SJCRH30 (cell line): ENCODE measurements around the gene LAMA5. TPM values are rescaled to one million over a fixed set of nuclear protein-coding genes. Genes with fewer than 3 reads are reported as not detected.

Source experiments
- DNase-seq, 2 experiments: peaks; one replicate each; pipeline ENCODE4 v3.0.0-alpha.2; 2015 to 2020
- H3K27ac ChIP-seq: fragments of 250-450 bp; sonication (Bioruptor Pico); 2 replicates; pipeline ENCODE4 v1.5.1; 2020; ENCODE audit warnings: mild to moderate bottlenecking, moderate library complexity
- H3K27me3 ChIP-seq: fragments of 250-450 bp; sonication (Bioruptor Pico); 2 replicates; pipeline ENCODE4 v1.5.1; 2020; ENCODE audit warnings: mild to moderate bottlenecking, moderate library complexity
- H3K36me3 ChIP-seq: fragments of 250-450 bp; sonication (Bioruptor Pico); 2 replicates; pipeline ENCODE4 v1.5.1; 2020; ENCODE audit warnings: mild to moderate bottlenecking, moderate library complexity
- H3K4me1 ChIP-seq: fragments of 250-450 bp; sonication (Bioruptor Pico); 2 replicates; pipeline ENCODE4 v1.5.1; 2020; ENCODE audit warnings: mild to moderate bottlenecking, moderate library complexity
- H3K4me3 ChIP-seq: fragments of 250-450 bp; sonication (Bioruptor Pico); 2 replicates; pipeline ENCODE4 v1.5.1; 2020; ENCODE audit warnings: mild to moderate bottlenecking, moderate library complexity
- H3K9me3 ChIP-seq: fragments of 250-450 bp; sonication (Bioruptor Pico); replicated peaks from 2 replicates; pipeline ENCODE4 v1.5.1; 2020; ENCODE audit warnings: mild to moderate bottlenecking, moderate library complexity
- total RNA-seq: library from RNA; depleted of rRNA; stranded (reverse); fragments of >200 nt; shearing (Covaris generic); gene quantifications from 2 replicates; pipeline ENCODE4 v1.2.3, GENCODE V29; 2014

Gene LAMA5
- total RNA-seq, 1 experiment from 2014 or later = 43.8 TPM

GRCh38 chr20:62305765-62306413 is 61.2 kb downstream of the LAMA5 start:
- Histone ChIP-seq H3K9me3 (no peaks in the 10 kb centered on the region), H3K27ac (no peak overlapping the region), H3K27me3 (no peaks in the 10 kb centered on the region), H3K4me3 (no peak overlapping the region), H3K36me3 (peaks cover 69% of the 10 kb centered on the region), H3K4me1 (peaks cover 7% of the 10 kb centered on the region)
- DNase-seq = no peak

- H3K36me3 ChIP-seq = peaks cover 66% of the 10 kb centered on the region
- no peaks in the 10 kb centered on the region for H3K27me3 ChIP-seq
- H3K27ac ChIP-seq = no peak overlapping the region
- H3K9me3 ChIP-seq = no peaks in the 10 kb centered on the region
- no peak for DNase-seq
- H3K4me1 ChIP-seq = peaks cover 7% of the 10 kb centered on the region
- H3K4me3 ChIP-seq = no peak overlapping the region
Observed at GRCh38 chr20:62305149-62305764, 61.9 kb downstream of the LAMA5 start.

GRCh38 chr20:62304331-62305148 is 62.6 kb downstream of the LAMA5 start:
- no peaks in the 10 kb centered on the region for H3K27me3 ChIP-seq
- H3K4me1 ChIP-seq = peaks cover 7% of the 10 kb centered on the region
- no peaks in the 10 kb centered on the region for H3K9me3 ChIP-seq
- H3K27ac ChIP-seq = no peak overlapping the region
- H3K36me3 ChIP-seq = peaks cover 59% of the 10 kb centered on the region
- peak overlapping the region; percentile 91 for H3K4me3 ChIP-seq
- DNase-seq = no peak

- Histone ChIP-seq H3K4me1 (peaks cover 7% of the 10 kb centered on the region), H3K9me3 (no peaks in the 10 kb centered on the region), H3K4me3 (peak overlapping the region; percentile 91), H3K36me3 (peaks cover 52% of the 10 kb centered on the region), H3K27me3 (no peaks in the 10 kb centered on the region), H3K27ac (peak overlapping the region; percentile 26; the same call in 1 of the 2 replicates)
- peak in 1 of 2 experiments; percentile 61 for DNase-seq
Observed at GRCh38 chr20:62303340-62304226, 63.5 kb downstream of the LAMA5 start.

GRCh38 chr20:62303062-62303339 is 64.1 kb downstream of the LAMA5 start:
- H3K9me3 ChIP-seq = no peaks in the 10 kb centered on the region
- H3K27ac ChIP-seq = peak overlapping the region; percentile 26; the same call in 1 of the 2 replicates
- H3K4me3 ChIP-seq = peak overlapping the region; percentile 91
- no peak for DNase-seq
- peaks cover 7% of the 10 kb centered on the region for H3K4me1 ChIP-seq
- H3K27me3 ChIP-seq = no peaks in the 10 kb centered on the region
- peaks cover 46% of the 10 kb centered on the region for H3K36me3 ChIP-seq

GRCh38 chr20:62302341-62303061 is 64.6 kb downstream of the LAMA5 start, which contains the start of gene ADRM1:
ADRM1 (plus strand) TSS chr20:62302997; CDS start chr20:62303569, 572 bp downstream.
- Histone ChIP-seq H3K27me3 (no peaks in the 10 kb centered on the region), H3K27ac (peak within 1 kb of the TSS; percentile 71), H3K4me1 (peaks cover 7% of the 10 kb centered on the region), H3K9me3 (no peaks in the 10 kb centered on the region), H3K4me3 (peak within 1 kb of the TSS; percentile 91), H3K36me3 (peaks cover 41% of the 10 kb centered on the region)
- DNase-seq = peak; percentile 99 to 100

GRCh38 chr20:62301773-62302340 is 65.3 kb downstream of the LAMA5 start:
- no peaks in the 10 kb centered on the region for H3K27me3 ChIP-seq

GRCh38 chr20:62301111-62301668 is 65.9 kb downstream of the LAMA5 start:
- Histone ChIP-seq H3K36me3 (peaks cover 28% of the 10 kb centered on the region), H3K27me3 (no peaks in the 10 kb centered on the region), H3K9me3 (no peaks in the 10 kb centered on the region), H3K27ac (no peak overlapping the region), H3K4me1 (peaks cover 7% of the 10 kb centered on the region), H3K4me3 (no peak overlapping the region)
- DNase-seq = no peak

More at GRCh38 chr20:62301773-62302340, 65.3 kb downstream of the LAMA5 start:
- peaks cover 35% of the 10 kb centered on the region for H3K36me3 ChIP-seq
- no peak overlapping the region; the same call in 1 of the 2 replicates for H3K27ac ChIP-seq
- peaks cover 7% of the 10 kb centered on the region for H3K4me1 ChIP-seq
- peak; percentile 86 to 90 for DNase-seq
- no peaks in the 10 kb centered on the region for H3K9me3 ChIP-seq
- peak overlapping the region; percentile 91 for H3K4me3 ChIP-seq

GRCh38 chr20:62300319-62300718 is 66.8 kb downstream of the LAMA5 start:
- H3K9me3 ChIP-seq = no peaks in the 10 kb centered on the region
- DNase-seq = no peak
- H3K27ac ChIP-seq = no peak overlapping the region
- H3K4me3 ChIP-seq = no peak overlapping the region
- no peaks in the 10 kb centered on the region for H3K27me3 ChIP-seq
- H3K4me1 ChIP-seq = peaks cover 7% of the 10 kb centered on the region
- peaks cover 20% of the 10 kb centered on the region for H3K36me3 ChIP-seq

GRCh38 chr20:62299666-62300236 is 67.4 kb downstream of the LAMA5 start:
- H3K27me3 ChIP-seq = no peaks in the 10 kb centered on the region
- no peak for DNase-seq
- no peak overlapping the region for H3K4me3 ChIP-seq
- peaks cover 18% of the 10 kb centered on the region for H3K36me3 ChIP-seq
- H3K27ac ChIP-seq = no peak overlapping the region
- no peaks in the 10 kb centered on the region for H3K9me3 ChIP-seq
- peaks cover 7% of the 10 kb centered on the region for H3K4me1 ChIP-seq

- Histone ChIP-seq H3K9me3 (no peaks in the 10 kb centered on the region), H3K36me3 (peaks cover 11% of the 10 kb centered on the region; the same call in 1 of the 2 replicates), H3K4me1 (no peaks in the 10 kb centered on the region), H3K27ac (no peak overlapping the region), H3K27me3 (no peaks in the 10 kb centered on the region), H3K4me3 (no peak overlapping the region)
- DNase-seq = no peak
Observed at GRCh38 chr20:62298577-62299249, 68.4 kb downstream of the LAMA5 start.

- no peak overlapping the region for H3K4me3 ChIP-seq
- peaks cover 8% of the 10 kb centered on the region for H3K36me3 ChIP-seq
- H3K27me3 ChIP-seq = no peaks in the 10 kb centered on the region
- DNase-seq = no peak
- H3K4me1 ChIP-seq = no peaks in the 10 kb centered on the region
- no peaks in the 10 kb centered on the region for H3K9me3 ChIP-seq
- H3K27ac ChIP-seq = no peak overlapping the region
Observed at GRCh38 chr20:62297449-62298227, 69.5 kb downstream of the LAMA5 start.
